Neural cell (in vitro differentiated cells): Measurements from ENCODE around the gene CDH4.

ENCODE experiments used
- CTCF ChIP-seq: fragments of 450-650 bp; IDR thresholded peaks from 2 replicates; pipeline ENCODE4 v1.5.1; 2014; ENCODE audit warnings: antibody characterized with exemption, mild to moderate bottlenecking, moderate library complexity; ENCODE audit not compliant: poor library complexity, severe bottlenecking
- MXI1 ChIP-seq: fragments of 450-650 bp; conservative IDR thresholded peaks from 2 replicates; pipeline ENCODE4 v1.6.1; 2014; ENCODE audit warnings: antibody characterized with exemption, mild to moderate bottlenecking; ENCODE audit not compliant: poor library complexity, severe bottlenecking
- POLR2AphosphoS5 ChIP-seq: IDR thresholded peaks from 2 replicates; pipeline ENCODE4 v1.6.1; 2012

- no peak for TF ChIP-seq POLR2AphosphoS5
- TF ChIP-seq MXI1, result no peak
- no peak for TF ChIP-seq CTCF
These were observed 287.8 kb downstream of the CDH4 start for GRCh38 chr20:61539706-61540360.
